ENCODE measurements around the gene RNLS. TPM values are rescaled to one million over a fixed set of nuclear protein-coding genes. Genes with fewer than 3 reads are reported as not detected.

RNLS gene
- polyA plus RNA-seq, 1 experiment, result 6.1 TPM

- DNase-seq (ENCODE audit: low read depth, low spot score), result no peak
- ChIA-PET CTCF (no interaction called here), POLR2A (no interaction called here)
- no peak overlapping the region for H3K4me3 ChIP-seq (ENCODE audit: low read depth, low read length)
- no peaks in the 10 kb centered on the region for H3K9me3 ChIP-seq (ENCODE audit: control insufficient read depth, insufficient read depth, low read length)
- H3K27ac ChIP-seq (ENCODE audit: low read depth, low read length), result no peak overlapping the region
- no peak for TF ChIP-seq CTCF (IDR thresholded peaks at IDR 0.05; ENCODE audit: low read depth, low read length)
- H3K27me3 ChIP-seq (ENCODE audit: control insufficient read depth, insufficient read depth, low read length), result no peaks in the 10 kb centered on the region
These were observed 357.0 kb downstream of the RNLS start for GRCh38 chr10:88226071-88226659.

Small RNA genes lying within 50 kb of the gene (small RNA-seq; reads per million reads assigned to genes)
- gene AL353149.1 (ENCODE audit: insufficient read length, low read depth) (not detected), gene RF00019 (ENCODE audit: insufficient read length, low read depth) (not detected)

Other genes with a start within 250 kb of the RNLS start
- gene LIPJ, start 3.4 kb upstream of the RNLS start, polyA plus RNA-seq (2011; rRNA removed), result not detected in 2 replicates
- gene LIPF, start 81.1 kb upstream of the RNLS start, polyA plus RNA-seq (2011; rRNA removed), result not detected in 2 replicates
- gene LIPK, start 122.9 kb upstream of the RNLS start, polyA plus RNA-seq (2011; rRNA removed), result not detected in 2 replicates
- not detected in 2 replicates for gene LIPN, start 176.7 kb upstream of the RNLS start, polyA plus RNA-seq (2011; rRNA removed)
- gene LIPM, start 219.4 kb upstream of the RNLS start, polyA plus RNA-seq (2011; rRNA removed), result not detected in 2 replicates